GM21367 (cell line): ENCODE data around the gene ADSS2.

Experiments
- ATAC-seq: cut with Tn5 transposase; IDR thresholded peaks from one replicate; pipeline ENCODE4 v1.9.1; 2021; ENCODE audit not compliant: unreplicated experiment

Gene ADSS2

GRCh38 chr1:244447024-244447423 lies 4.7 kb downstream of the ADSS2 start:
- ATAC-seq = no peak

- no peak for ATAC-seq
Measured at GRCh38 chr1:244445320-244446181, 6.2 kb downstream of the ADSS2 start.

GRCh38 chr1:244444854-244445253 lies 6.9 kb downstream of the ADSS2 start:
- no peak for ATAC-seq

GRCh38 chr1:244442850-244443249 lies 8.9 kb downstream of the ADSS2 start:
- no peak for ATAC-seq

- ATAC-seq = no peak
Measured at GRCh38 chr1:244439391-244440032, 12.2 kb downstream of the ADSS2 start.

GRCh38 chr1:244437086-244437468 lies 14.6 kb downstream of the ADSS2 start:
- ATAC-seq = no peak

- ATAC-seq = no peak
Measured at GRCh38 chr1:244436336-244437085, 15.2 kb downstream of the ADSS2 start.

- ATAC-seq = no peak
Measured at GRCh38 chr1:244435562-244436205, 16.0 kb downstream of the ADSS2 start.

- no peak for ATAC-seq
Measured at GRCh38 chr1:244431166-244431565, 20.5 kb downstream of the ADSS2 start.

GRCh38 chr1:244429818-244430217 lies 21.9 kb downstream of the ADSS2 start:
- ATAC-seq = no peak

GRCh38 chr1:244427647-244428046 lies 24.1 kb downstream of the ADSS2 start:
- ATAC-seq = no peak

GRCh38 chr1:244424649-244425334 lies 26.9 kb downstream of the ADSS2 start:
- no peak for ATAC-seq

GRCh38 chr1:244422174-244422573 lies 29.5 kb downstream of the ADSS2 start:
- no peak for ATAC-seq

GRCh38 chr1:244419024-244419423 lies 32.7 kb downstream of the ADSS2 start:
- no peak for ATAC-seq

GRCh38 chr1:244414543-244414942 lies 37.2 kb downstream of the ADSS2 start:
- ATAC-seq = no peak

- no peak for ATAC-seq
Measured at GRCh38 chr1:244413736-244414135, 38.0 kb downstream of the ADSS2 start.

- no peak for ATAC-seq
Measured at GRCh38 chr1:244412176-244412575, 39.5 kb downstream of the ADSS2 start.

GRCh38 chr1:244409701-244410100 lies 42.0 kb downstream of the ADSS2 start:
- peak; percentile 67 for ATAC-seq

- ATAC-seq = peak; percentile 83
Measured at GRCh38 chr1:244406337-244406736, 45.4 kb downstream of the ADSS2 start.

- ATAC-seq = no peak
Measured at GRCh38 chr1:244405856-244406255, 45.9 kb downstream of the ADSS2 start.

GRCh38 chr1:244403431-244403830 lies 48.3 kb downstream of the ADSS2 start:
- no peak for ATAC-seq
